Kidney capillary endothelial cell (primary cell): ENCODE results near the gene NFE2L2.
"Not testable (repeated sequence)": the region's sequence is repeated elsewhere in the genome, so short reads cannot be mapped to it uniquely, and the experiment has no call there.

Experiments
- DNase-seq: peaks from one replicate; pipeline ENCODE4 v3.0.0-alpha.2; 2018; ENCODE audit warnings: low spot score

The NFE2L2 gene

GRCh38 chr2:177257471-177257870 lies 7.1 kb downstream of the NFE2L2 start:
- DNase-seq = no peak

- no peak for DNase-seq
These were observed 7.8 kb downstream of the NFE2L2 start for GRCh38 chr2:177256695-177257094.

- no peak for DNase-seq
These were observed 8.5 kb downstream of the NFE2L2 start for GRCh38 chr2:177256026-177256425.

- no peak for DNase-seq
These were observed 9.3 kb downstream of the NFE2L2 start for GRCh38 chr2:177255227-177255601.

GRCh38 chr2:177254433-177255226 lies 9.9 kb downstream of the NFE2L2 start:
- DNase-seq = peak; percentile 59

GRCh38 chr2:177253704-177254103 lies 10.8 kb downstream of the NFE2L2 start:
- DNase-seq = no peak

- DNase-seq = no peak
These were observed 11.6 kb downstream of the NFE2L2 start for GRCh38 chr2:177252808-177253531.

- DNase-seq = no peak
These were observed 13.4 kb downstream of the NFE2L2 start for GRCh38 chr2:177251165-177251542.

GRCh38 chr2:177250461-177250860 lies 14.1 kb downstream of the NFE2L2 start:
- no peak for DNase-seq

- no peak for DNase-seq
These were observed 15.5 kb downstream of the NFE2L2 start for GRCh38 chr2:177249038-177249437.

- DNase-seq = no peak
These were observed 16.7 kb downstream of the NFE2L2 start for GRCh38 chr2:177247693-177248262.

- DNase-seq = not testable (repeated sequence)
These were observed 17.9 kb downstream of the NFE2L2 start for GRCh38 chr2:177246523-177247030.

GRCh38 chr2:177246000-177246399 lies 18.5 kb downstream of the NFE2L2 start:
- DNase-seq = no peak

GRCh38 chr2:177245010-177245422 lies 19.5 kb downstream of the NFE2L2 start:
- no peak for DNase-seq

- DNase-seq = no peak
These were observed 20.2 kb downstream of the NFE2L2 start for GRCh38 chr2:177244244-177244771.

GRCh38 chr2:177243476-177243875 lies 21.1 kb downstream of the NFE2L2 start:
- no peak for DNase-seq

- DNase-seq = no peak
These were observed 21.5 kb downstream of the NFE2L2 start for GRCh38 chr2:177243073-177243472.

- DNase-seq = peak; percentile 84
These were observed 22.2 kb downstream of the NFE2L2 start for GRCh38 chr2:177242121-177242987.

GRCh38 chr2:177241711-177242120 lies 22.8 kb downstream of the NFE2L2 start:
- DNase-seq = no peak

GRCh38 chr2:177239932-177240630 lies 24.4 kb downstream of the NFE2L2 start:
- peak; percentile 87 for DNase-seq

- no peak for DNase-seq
These were observed 25.5 kb downstream of the NFE2L2 start for GRCh38 chr2:177239053-177239452.
